OCI-LY1 (cell line): Measurements from ENCODE around the gene CD6.

Source experiments
- CTCF ChIP-seq: fragments of 200-600 bp; sonication (generic), shearing (Covaris generic); IDR thresholded peaks from 2 replicates; pipeline ENCODE4 v1.5.1; 2017; ENCODE audit warnings: mild to moderate bottlenecking, antibody characterized with exemption, low read length, moderate library complexity, mixed read lengths
- EZH2 ChIP-seq: fragments of 200-600 bp; sonication (generic), shearing (Covaris generic); IDR thresholded peaks from 2 replicates; pipeline ENCODE4 v1.8.0; 2017; ENCODE audit warnings: borderline replicate concordance, mixed run types, mild to moderate bottlenecking, antibody characterized with exemption, low read length, moderate library complexity, mixed read lengths

DNA sequence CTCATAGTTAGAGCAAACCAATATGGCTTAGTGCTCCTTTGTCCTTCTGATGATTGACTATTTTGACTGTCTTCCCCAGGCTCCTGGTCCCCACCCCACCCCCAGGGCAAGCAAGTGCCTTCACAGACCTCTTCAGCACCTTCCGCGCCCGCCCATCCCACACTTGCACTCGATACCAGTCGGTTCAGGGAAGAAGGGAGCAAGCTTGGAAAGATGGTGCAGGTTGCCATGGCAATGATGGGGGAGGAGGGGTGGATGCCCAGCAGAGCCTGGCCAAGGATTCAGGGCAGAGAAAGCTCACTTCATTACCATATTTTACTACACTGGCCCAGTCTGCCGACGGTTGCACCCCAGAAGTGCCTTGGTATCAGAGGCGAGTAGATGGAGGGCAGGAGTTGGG lies 45.0 kb upstream of the CD6 start:
- TF ChIP-seq CTCF, result no peak
- no peak for TF ChIP-seq EZH2
